SK-N-MC (cell line): ENCODE data around the gene PRR36.

ENCODE experiments used
- EZH2 ChIP-seq: fragments of 200-600 bp; sonication (generic); IDR thresholded peaks from one replicate; pipeline ENCODE4 v1.6.1; 2017; ENCODE audit warnings: antibody characterized with exemption
- POLR2AphosphoS5 ChIP-seq: IDR thresholded peaks from 2 replicates; pipeline ENCODE4 v1.6.1; 2012; ENCODE audit warnings: mild to moderate bottlenecking, low read depth, low read length, borderline replicate concordance

GRCh38 chr19:7855426-7856108 lies 18.6 kb downstream of the PRR36 start:
- TF ChIP-seq EZH2: no peak
- TF ChIP-seq POLR2AphosphoS5: no peak
